Measurements from ENCODE around the gene TMEM225B. TPM values are rescaled to one million over a fixed set of nuclear protein-coding genes. Genes with fewer than 3 reads are reported as not detected.

The TMEM225B gene
- total and polyA plus RNA-seq, 2 donors (not counting 1 experiment from before 2014, with no cell fraction given) = 0.86 to 0.95 TPM

DNA sequence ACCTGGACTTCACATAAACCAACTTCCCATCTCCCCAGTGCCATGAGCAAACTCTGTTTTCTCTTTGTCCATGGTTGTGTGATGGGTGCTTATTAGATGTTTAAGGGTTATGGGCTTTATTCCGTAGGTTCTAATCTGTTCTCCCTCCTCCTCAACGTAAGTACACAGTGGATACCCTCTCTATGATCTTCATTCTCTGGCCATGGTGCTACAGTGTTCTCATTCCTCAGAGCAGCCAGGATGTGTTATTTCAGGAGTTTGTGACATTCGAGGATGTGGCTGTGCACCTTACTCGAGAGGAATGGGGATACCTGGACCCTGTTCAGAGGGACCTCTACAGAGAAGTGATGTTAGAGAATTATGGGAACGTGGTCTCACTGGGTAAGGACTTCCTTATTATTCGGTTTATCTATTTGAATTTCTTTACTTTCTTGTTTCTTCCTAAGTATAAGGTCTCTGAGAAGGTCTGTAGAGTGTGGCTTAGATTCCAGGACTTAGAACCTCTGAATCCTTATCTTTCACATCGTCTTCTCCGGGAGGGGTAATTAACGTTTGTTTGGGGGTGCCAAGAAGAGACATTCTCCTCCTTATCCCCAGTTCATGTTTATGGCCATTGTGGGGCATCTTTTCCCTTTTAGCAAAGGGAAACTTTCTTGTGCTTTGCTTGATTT, 35.8 kb upstream of the TMEM225B start:
- H2AFZ ChIP-seq (ENCODE audit: insufficient read depth, low read depth, low read length, poor library complexity, severe bottlenecking) = no peak overlapping the region
- ChIA-PET POLR2A (interaction anchor here (0.6 kb wide), 1 partner anchor 19 kb away, joined by 6 read pairs; no protein-coding TSS in a partner anchor), CTCF (no interaction called here)
- TF ChIP-seq, protein P1, sequence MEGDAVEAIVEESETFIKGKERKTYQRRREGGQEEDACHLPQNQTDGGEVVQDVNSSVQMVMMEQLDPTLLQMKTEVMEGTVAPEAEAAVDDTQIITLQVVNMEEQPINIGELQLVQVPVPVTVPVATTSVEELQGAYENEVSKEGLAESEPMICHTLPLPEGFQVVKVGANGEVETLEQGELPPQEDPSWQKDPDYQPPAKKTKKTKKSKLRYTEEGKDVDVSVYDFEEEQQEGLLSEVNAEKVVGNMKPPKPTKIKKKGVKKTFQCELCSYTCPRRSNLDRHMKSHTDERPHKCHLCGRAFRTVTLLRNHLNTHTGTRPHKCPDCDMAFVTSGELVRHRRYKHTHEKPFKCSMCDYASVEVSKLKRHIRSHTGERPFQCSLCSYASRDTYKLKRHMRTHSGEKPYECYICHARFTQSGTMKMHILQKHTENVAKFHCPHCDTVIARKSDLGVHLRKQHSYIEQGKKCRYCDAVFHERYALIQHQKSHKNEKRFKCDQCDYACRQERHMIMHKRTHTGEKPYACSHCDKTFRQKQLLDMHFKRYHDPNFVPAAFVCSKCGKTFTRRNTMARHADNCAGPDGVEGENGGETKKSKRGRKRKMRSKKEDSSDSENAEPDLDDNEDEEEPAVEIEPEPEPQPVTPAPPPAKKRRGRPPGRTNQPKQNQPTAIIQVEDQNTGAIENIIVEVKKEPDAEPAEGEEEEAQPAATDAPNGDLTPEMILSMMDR (IDR thresholded peaks at IDR 0.05) = no peak
- no peak for TF ChIP-seq EZH2 (IDR thresholded peaks at IDR 0.05; ENCODE audit: borderline replicate concordance, insufficient read depth, low read depth, low read length, poor library complexity, severe bottlenecking)
- Mint-ChIP-seq H3K27me3 (no peaks in the 10 kb centered on the region), H3K4me3 (no peak overlapping the region), H3K27ac (peak overlapping the region; percentile 32), H3K9me3 (ENCODE audit: insufficient read depth) (no peaks in the 10 kb centered on the region), H3K4me1 (peaks cover 39% of the 10 kb centered on the region)
- intact Hi-C loops (cut with micrococcal nuclease) = no loop called here
- H3K4me2 ChIP-seq (replicated peaks; ENCODE audit: low read depth, low read length, poor library complexity, severe bottlenecking) = no peak overlapping the region
- H3K36me3 ChIP-seq (replicated peaks in 1 of 2; ENCODE audit: control extremely low read depth in 1 of 2, control insufficient read depth in 1 of 2, extremely low read depth in 1 of 2, insufficient read depth in 2 of 2, low read length in 1 of 2) = peaks cover 31 to 55% of the 10 kb centered on the region in 2 experiments
- peaks cover 12 to 18% of the 10 kb centered on the region in 2 donors for H3K4me1 ChIP-seq (ENCODE audit: control insufficient read depth in 2 of 2, insufficient read depth in 2 of 2, low read length in 2 of 2)
- peak overlapping the region in 1 of 2 donors; percentile 4 for H3K27ac ChIP-seq (ENCODE audit: low read length in 2 of 2)
- no peak for DNase-seq
- H4K20me1 ChIP-seq (ENCODE audit: control insufficient read depth, insufficient read depth, low read length, poor library complexity, severe bottlenecking) = peaks cover 32% of the 10 kb centered on the region
- H3K27me3 ChIP-seq (replicated peaks in 1 of 4; ENCODE audit: control extremely low read depth in 1 of 4, control insufficient read depth in 3 of 4, insufficient read depth in 4 of 4, low read length in 3 of 4) = no peaks in the 10 kb centered on the region
- no peak for ATAC-seq (ENCODE audit: low read depth)
- peaks cover 57% of the 10 kb centered on the region for H3K79me2 ChIP-seq (ENCODE audit: control insufficient read depth, insufficient read depth, low read length)
- no peaks in the 10 kb centered on the region for H3K9me3 ChIP-seq (ENCODE audit: control extremely low read depth in 1 of 3, control insufficient read depth in 2 of 3, insufficient read depth in 1 of 3, low read length in 2 of 3)
- 100% methylated on average over 2 of the region's 9 CpGs for WGBS (ENCODE audit: insufficient coverage)
- H3K4me3 ChIP-seq (ENCODE audit: control extremely low read depth in 1 of 5, extremely low read depth in 1 of 5, insufficient read depth in 1 of 5, low read depth in 2 of 5, low read length in 4 of 5) = no peak overlapping the region
- H3K9ac ChIP-seq (ENCODE audit: low read length) = no peak overlapping the region

DNA sequence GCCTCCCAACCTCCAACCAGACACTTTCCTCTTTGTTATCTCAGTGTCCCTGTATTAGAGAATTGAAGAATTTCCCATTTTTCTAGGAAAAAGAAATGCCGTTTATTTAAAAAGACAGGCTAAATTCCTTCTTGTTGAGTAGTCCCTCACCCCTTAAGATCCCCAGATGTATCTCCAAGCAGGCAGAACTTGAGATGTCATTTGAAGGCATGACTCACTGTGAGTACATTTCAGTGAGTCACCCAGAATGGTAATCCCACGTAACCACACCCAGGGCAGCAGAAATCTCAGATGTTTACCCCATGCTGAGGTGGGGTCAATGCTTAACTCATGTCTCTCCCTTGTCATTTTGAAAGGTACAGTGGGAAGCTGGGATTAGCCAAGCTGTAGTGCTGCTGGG, 35.2 kb upstream of the TMEM225B start:
- no peak for DNase-seq
- Mint-ChIP-seq H3K27ac (peak overlapping the region; percentile 32), H3K4me3 (no peak overlapping the region), H3K4me1 (peaks cover 33% of the 10 kb centered on the region), H3K27me3 (no peaks in the 10 kb centered on the region), H3K9me3 (ENCODE audit: insufficient read depth) (no peaks in the 10 kb centered on the region)
- peaks cover 57% of the 10 kb centered on the region for H3K79me2 ChIP-seq (ENCODE audit: control insufficient read depth, insufficient read depth, low read length)
- H3K4me2 ChIP-seq (replicated peaks; ENCODE audit: low read depth, low read length, poor library complexity, severe bottlenecking) = no peak overlapping the region
- intact Hi-C loops (cut with micrococcal nuclease) = no loop called here
- no peak overlapping the region for H3K9ac ChIP-seq (ENCODE audit: low read length)
- peaks cover 32% of the 10 kb centered on the region for H4K20me1 ChIP-seq (ENCODE audit: control insufficient read depth, insufficient read depth, low read length, poor library complexity, severe bottlenecking)
- WGBS (ENCODE audit: insufficient coverage) = 92% methylated on average over 2 of the region's 2 CpGs
- H3K27me3 ChIP-seq (replicated peaks in 1 of 4; ENCODE audit: control extremely low read depth in 1 of 4, control insufficient read depth in 3 of 4, insufficient read depth in 4 of 4, low read length in 3 of 4) = no peaks in the 10 kb centered on the region
- ATAC-seq (ENCODE audit: low read depth) = no peak
- TF ChIP-seq, protein P1 (IDR thresholded peaks at IDR 0.05) = no peak
- TF ChIP-seq EZH2 (IDR thresholded peaks at IDR 0.05; ENCODE audit: borderline replicate concordance, insufficient read depth, low read depth, low read length, poor library complexity, severe bottlenecking) = no peak
- H3K9me3 ChIP-seq (ENCODE audit: control extremely low read depth in 1 of 3, control insufficient read depth in 2 of 3, insufficient read depth in 1 of 3, low read length in 2 of 3) = no peaks in the 10 kb centered on the region
- H2AFZ ChIP-seq (ENCODE audit: insufficient read depth, low read depth, low read length, poor library complexity, severe bottlenecking) = no peak overlapping the region
- CTCF ChIA-PET = no interaction called here
- POLR2A ChIA-PET = no interaction called here
- H3K4me3 ChIP-seq (ENCODE audit: control extremely low read depth in 1 of 5, extremely low read depth in 1 of 5, insufficient read depth in 1 of 5, low read depth in 2 of 5, low read length in 4 of 5) = no peak overlapping the region
- H3K4me1 ChIP-seq (ENCODE audit: control insufficient read depth in 2 of 2, insufficient read depth in 2 of 2, low read length in 2 of 2) = peaks cover 7 to 12% of the 10 kb centered on the region in 2 donors
- H3K27ac ChIP-seq (ENCODE audit: low read length in 2 of 2) = peak overlapping the region in 1 of 2 donors; percentile 4
- H3K36me3 ChIP-seq (replicated peaks in 1 of 2; ENCODE audit: control extremely low read depth in 1 of 2, control insufficient read depth in 1 of 2, extremely low read depth in 1 of 2, insufficient read depth in 2 of 2, low read length in 1 of 2) = peaks cover 31 to 55% of the 10 kb centered on the region in 2 experiments

Measured in B cell (primary cell).